ENCODE measurements around the gene SNX19. TPM values are rescaled to one million over a fixed set of nuclear protein-coding genes. Genes with fewer than 3 reads are reported as not detected.

SNX19 gene
- total and polyA plus RNA-seq, 12 donors: 13.6 to 102 (median 65.3) TPM

GRCh38 chr11:130842001-130842400 lies 74.3 kb downstream of the SNX19 start:
- H3K36me3 ChIP-seq (replicated peaks in 1 of 2): no peaks in the 10 kb centered on the region
- no peak for DNase-seq
- intact Hi-C loops (cut with DNase I): no loop called here
- 85 to 100% (median 92%) methylated on average over 1 of the region's 1 CpG for WGBS, 4 donors
- no peaks in the 10 kb centered on the region for H3K27me3 ChIP-seq
- H3K9me3 ChIP-seq (replicated peaks in 1 of 3): peaks cover 0 to 9% (median 0%) of the 10 kb centered on the region in 3 donors
- no peak overlapping the region for H3K27ac ChIP-seq
- no peaks in the 10 kb centered on the region for H3K4me1 ChIP-seq (replicated peaks in 1 of 2)
- H3K4me3 ChIP-seq: no peak overlapping the region
- TF ChIP-seq POLR2A (IDR thresholded peaks at IDR 0.05) (no peak), CTCF (IDR thresholded peaks at IDR 0.05) (no peak)

- no peak overlapping the region for H3K4me3 ChIP-seq
- intact Hi-C loops (cut with DNase I): no loop called here
- no peak for DNase-seq
- H3K4me1 ChIP-seq (replicated peaks in 1 of 2): no peaks in the 10 kb centered on the region
- peak overlapping the region in 1 of 5 donors; percentile 1 for H3K27ac ChIP-seq
- TF ChIP-seq POLR2A (IDR thresholded peaks at IDR 0.05) (no peak), CTCF (IDR thresholded peaks at IDR 0.05) (no peak)
- H3K9me3 ChIP-seq (replicated peaks in 1 of 3): peaks cover 0 to 9% (median 0%) of the 10 kb centered on the region in 3 donors
- WGBS, 4 donors: 46 to 69% (median 64%) methylated on average over 3 of the region's 3 CpGs
- H3K36me3 ChIP-seq (replicated peaks in 1 of 2): no peaks in the 10 kb centered on the region
- no peaks in the 10 kb centered on the region for H3K27me3 ChIP-seq
Observed at GRCh38 chr11:130840679-130841078, 75.6 kb downstream of the SNX19 start.

- DNase-seq: no peak
- intact Hi-C loops (cut with DNase I): no loop called here
- Histone ChIP-seq H3K9me3 (replicated peaks in 1 of 3) (peaks cover 0 to 9% (median 0%) of the 10 kb centered on the region in 3 donors), H3K27me3 (no peaks in the 10 kb centered on the region), H3K4me1 (replicated peaks in 1 of 2) (no peaks in the 10 kb centered on the region), H3K36me3 (replicated peaks in 1 of 2) (no peaks in the 10 kb centered on the region), H3K4me3 (no peak overlapping the region), H3K27ac (peak overlapping the region in 1 of 5 donors; percentile 1)
- 14 to 42% (median 26%) methylated on average over 3 of the region's 3 CpGs for WGBS, 4 donors
- no peak for TF ChIP-seq POLR2A (IDR thresholded peaks at IDR 0.05)
- no peak for TF ChIP-seq CTCF (IDR thresholded peaks at IDR 0.05)
Observed at GRCh38 chr11:130839981-130840666, 76.2 kb downstream of the SNX19 start.

- Histone ChIP-seq H3K4me1 (replicated peaks in 1 of 2) (no peaks in the 10 kb centered on the region), H3K27me3 (no peaks in the 10 kb centered on the region), H3K9me3 (replicated peaks in 1 of 3) (peaks cover 0 to 9% (median 0%) of the 10 kb centered on the region in 3 donors), H3K36me3 (replicated peaks in 1 of 2) (no peaks in the 10 kb centered on the region), H3K4me3 (no peak overlapping the region), H3K27ac (no peak overlapping the region)
- intact Hi-C loops (cut with DNase I): no loop called here
- no peak for DNase-seq
- TF ChIP-seq CTCF (IDR thresholded peaks at IDR 0.05) (no peak), POLR2A (IDR thresholded peaks at IDR 0.05) (no peak)
Observed at GRCh38 chr11:130837194-130837593, 79.1 kb downstream of the SNX19 start.

All from adrenal gland (tissue), 12 donors.